ENCODE results near the gene SCAF4. TPM values are rescaled to one million over a fixed set of nuclear protein-coding genes. Genes with fewer than 3 reads are reported as not detected.

SCAF4 gene
- total and polyA plus RNA-seq, 9 of the 15 experiments (the other 6 are each of a cell fraction or from before 2014, with no cell fraction given), result 2.3 to 55.7 (median 17.2) TPM

DNA sequence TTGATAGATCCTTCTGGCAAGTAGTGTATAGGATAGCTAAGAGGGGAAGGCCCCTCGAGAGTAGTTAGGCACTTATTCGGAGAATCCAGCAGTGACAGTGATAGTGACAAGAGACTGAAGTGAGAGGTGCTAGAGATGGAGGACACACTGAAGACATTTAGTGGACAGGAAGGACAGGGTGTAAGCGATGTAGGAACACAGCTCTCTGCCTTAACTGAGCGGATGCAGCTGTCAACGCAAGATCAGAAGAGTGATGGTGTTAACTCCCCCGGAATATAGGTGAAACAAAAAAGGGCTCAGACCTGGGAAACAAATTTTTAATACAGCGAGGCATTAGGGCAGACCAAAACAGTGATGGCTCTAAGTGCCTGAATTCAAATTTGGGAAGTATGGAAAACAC is 56.6 kb downstream of the SCAF4 start:
- TF ChIP-seq BHLHE40 (IDR thresholded peaks at IDR 0.05; ENCODE audit: low read length) (no peak), MAFF (IDR thresholded peaks at IDR 0.05; ENCODE audit: low read length) (no peak), ZNF232 (CRISPR knock-in tag; IDR thresholded peaks at IDR 0.05) (no peak), ZNF384 (IDR thresholded peaks at IDR 0.05; ENCODE audit: low read depth, low read length) (no peak), ARNT (IDR thresholded peaks at IDR 0.05) (no peak), HLTF (IDR thresholded peaks at IDR 0.05) (no peak), MYBL2 (IDR thresholded peaks at IDR 0.05; ENCODE audit: low read depth) (no peak), MYBL2 (CRISPR knock-in tag; IDR thresholded peaks at IDR 0.05; ENCODE audit: borderline replicate concordance) (no peak), MEIS2 (IDR thresholded peaks at IDR 0.05; ENCODE audit: partially characterized antibody) (peak; percentile 78)
- TF ChIP-seq, protein P1, sequence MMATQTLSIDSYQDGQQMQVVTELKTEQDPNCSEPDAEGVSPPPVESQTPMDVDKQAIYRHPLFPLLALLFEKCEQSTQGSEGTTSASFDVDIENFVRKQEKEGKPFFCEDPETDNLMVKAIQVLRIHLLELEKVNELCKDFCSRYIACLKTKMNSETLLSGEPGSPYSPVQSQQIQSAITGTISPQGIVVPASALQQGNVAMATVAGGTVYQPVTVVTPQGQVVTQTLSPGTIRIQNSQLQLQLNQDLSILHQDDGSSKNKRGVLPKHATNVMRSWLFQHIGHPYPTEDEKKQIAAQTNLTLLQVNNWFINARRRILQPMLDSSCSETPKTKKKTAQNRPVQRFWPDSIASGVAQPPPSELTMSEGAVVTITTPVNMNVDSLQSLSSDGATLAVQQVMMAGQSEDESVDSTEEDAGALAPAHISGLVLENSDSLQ (IDR thresholded peaks at IDR 0.05), result 0 out of 2 replicates have a peak, but pooled peaks have one; percentile 10
- TF ChIP-seq, protein P2, sequence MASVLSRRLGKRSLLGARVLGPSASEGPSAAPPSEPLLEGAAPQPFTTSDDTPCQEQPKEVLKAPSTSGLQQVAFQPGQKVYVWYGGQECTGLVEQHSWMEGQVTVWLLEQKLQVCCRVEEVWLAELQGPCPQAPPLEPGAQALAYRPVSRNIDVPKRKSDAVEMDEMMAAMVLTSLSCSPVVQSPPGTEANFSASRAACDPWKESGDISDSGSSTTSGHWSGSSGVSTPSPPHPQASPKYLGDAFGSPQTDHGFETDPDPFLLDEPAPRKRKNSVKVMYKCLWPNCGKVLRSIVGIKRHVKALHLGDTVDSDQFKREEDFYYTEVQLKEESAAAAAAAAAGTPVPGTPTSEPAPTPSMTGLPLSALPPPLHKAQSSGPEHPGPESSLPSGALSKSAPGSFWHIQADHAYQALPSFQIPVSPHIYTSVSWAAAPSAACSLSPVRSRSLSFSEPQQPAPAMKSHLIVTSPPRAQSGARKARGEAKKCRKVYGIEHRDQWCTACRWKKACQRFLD (CRISPR knock-in tag; IDR thresholded peaks at IDR 0.05), result no peak
- TF ChIP-seq, protein P3, sequence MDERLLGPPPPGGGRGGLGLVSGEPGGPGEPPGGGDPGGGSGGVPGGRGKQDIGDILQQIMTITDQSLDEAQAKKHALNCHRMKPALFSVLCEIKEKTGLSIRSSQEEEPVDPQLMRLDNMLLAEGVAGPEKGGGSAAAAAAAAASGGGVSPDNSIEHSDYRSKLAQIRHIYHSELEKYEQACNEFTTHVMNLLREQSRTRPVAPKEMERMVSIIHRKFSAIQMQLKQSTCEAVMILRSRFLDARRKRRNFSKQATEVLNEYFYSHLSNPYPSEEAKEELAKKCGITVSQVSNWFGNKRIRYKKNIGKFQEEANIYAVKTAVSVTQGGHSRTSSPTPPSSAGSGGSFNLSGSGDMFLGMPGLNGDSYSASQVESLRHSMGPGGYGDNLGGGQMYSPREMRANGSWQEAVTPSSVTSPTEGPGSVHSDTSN (CRISPR knock-in tag; IDR thresholded peaks at IDR 0.05; ENCODE audit: low read depth), result no peak
- TF ChIP-seq, protein P3 (tag; conservative IDR thresholded peaks at IDR 0.05; ENCODE audit: low read depth), result peak; percentile 76
- Histone ChIP-seq H3K9me3 (replicated peaks; ENCODE audit: control insufficient read depth, insufficient read depth, low read depth, low read length) (no peaks in the 10 kb centered on the region), H3K4me3 (no peak overlapping the region), H3K4me1 (replicated peaks in 1 of 2; ENCODE audit: control insufficient read depth in 2 of 2, insufficient read depth in 2 of 2, low read length in 2 of 2) (peaks cover 0 to 5% of the 10 kb centered on the region in 2 experiments; a peak in 2 of 5 replicates), H3K9ac (ENCODE audit: insufficient read depth in 1 of 2, low read depth in 2 of 2, low read length in 2 of 2) (no peak overlapping the region), H2AFZ (ENCODE audit: low read depth, low read length) (no peak overlapping the region), H3K36me3 (ENCODE audit: control insufficient read depth, insufficient read depth, low read length) (peaks cover 78% of the 10 kb centered on the region), H3K4me2 (ENCODE audit: insufficient read depth, low read length) (no peak overlapping the region), H3K27ac (ENCODE audit: extremely low read depth, low read depth, low read length) (no peak overlapping the region), H3K79me2 (ENCODE audit: control insufficient read depth, insufficient read depth, low read length) (no peaks in the 10 kb centered on the region), H4K20me1 (replicated peaks; ENCODE audit: control insufficient read depth, insufficient read depth, low read length) (no peaks in the 10 kb centered on the region), H3K27me3 (ENCODE audit: control insufficient read depth in 2 of 2, insufficient read depth in 2 of 2, low read length in 2 of 2) (no peaks in the 10 kb centered on the region), H3K9me1 (ENCODE audit: control insufficient read depth, insufficient read depth, low read length) (no peaks in the 10 kb centered on the region)
- ChIA-PET CTCF (ENCODE audit: low intra/inter-chr PET ratio) (no interaction called here), POLR2A (interaction anchor here (0.6 to 1.8 kb wide), 4 partner anchors 9 to 13 kb away, joined by 3 to 9 read pairs (median 5); no protein-coding TSS in a partner anchor)
- in situ Hi-C loops (cut with MboI) (no loop called here), intact Hi-C loops (cut with micrococcal nuclease) (no loop called here)
- WGBS (ENCODE audit: insufficient coverage, low coverage, missing lambda C conversion rate), result 57% methylated on average over 7 of the region's 7 CpGs
- ATAC-seq (peak; percentile 63), FAIRE-seq (no peak), DNase-seq (ENCODE audit: extremely low read depth in 1 of 4, low spot score in 3 of 4) (peak in 1 of 4 experiments; percentile 29)
- BruUV-seq (replicated peaks), result no TSS peak

All from K562 (cell line).